ENCODE measurements around the gene ISL2.

- TF ChIP-seq CTCF (IDR thresholded peaks at IDR 0.05) (no peak), POLR2A (IDR thresholded peaks at IDR 0.05) (no peak)
Observed at GRCh38 chr15:76334438-76335306, 1.9 kb upstream of the ISL2 start.

Measured in Peyer's patch (tissue), 4 donors.